Peyer's patch (tissue), 4 donors: ENCODE results near the gene PRSS12.

Source experiments
- CTCF ChIP-seq, 6 experiments: fragments of 450-650 bp in 4 of 6; fragments of 200-600 bp in 2 of 6; sonication (generic) in 1 of 6; IDR thresholded peaks; one replicate each; pipeline ENCODE4 v1.5.1; 2017 to 2019; ENCODE audit warnings: antibody characterized with exemption in 6 of 6, mild to moderate bottlenecking in 3 of 6, moderate library complexity in 1 of 6
- POLR2A ChIP-seq, 2 donors: fragments of 450-650 bp; IDR thresholded peaks; one replicate each; pipeline ENCODE4 v1.5.1; 2017; ENCODE audit warnings: antibody characterized with exemption in 2 of 2, mild to moderate bottlenecking in 2 of 2, moderate library complexity in 2 of 2

- no peak for TF ChIP-seq CTCF (IDR thresholded peaks at IDR 0.05)
- TF ChIP-seq POLR2A (IDR thresholded peaks at IDR 0.05) = no peak
Measured at GRCh38 chr4:118279920-118280432, 72.8 kb downstream of the PRSS12 start.
